ENCODE measurements around the gene CYP19A1.

Gene CYP19A1

GRCh38 chr15:51386029-51386428, 47.6 kb upstream of the CYP19A1 start:
- TF ChIP-seq TAF1 (IDR thresholded peaks at IDR 0.05; ENCODE audit: low read depth): no peak

- TF ChIP-seq EP300 (IDR thresholded peaks at IDR 0.05; ENCODE audit: borderline replicate concordance) (no peak), RAD21 (IDR thresholded peaks at IDR 0.05; ENCODE audit: low read depth) (peak; percentile 30; the same call in 1 of the 2 replicates)
These were observed 44.4 kb upstream of the CYP19A1 start for GRCh38 chr15:51382787-51383186.

- TF ChIP-seq RAD21 (IDR thresholded peaks at IDR 0.05; ENCODE audit: low read depth) (peak; percentile 93), YY1 (IDR thresholded peaks at IDR 0.05; ENCODE audit: low read depth) (0 out of 2 replicates have a peak, but pooled peaks have one; percentile 50), EGR1 (IDR thresholded peaks at IDR 0.05) (no peak)
These were observed 42.8 kb upstream of the CYP19A1 start for GRCh38 chr15:51380999-51381806.

GRCh38 chr15:51379390-51379789, 41.0 kb upstream of the CYP19A1 start:
- TF ChIP-seq TEAD4 (IDR thresholded peaks at IDR 0.05) (no peak), ZBTB7A (IDR thresholded peaks at IDR 0.05; ENCODE audit: low read depth) (no peak), EGR1 (IDR thresholded peaks at IDR 0.05) (no peak), USF1 (IDR thresholded peaks at IDR 0.05) (no peak), YY1 (IDR thresholded peaks at IDR 0.05; ENCODE audit: low read depth) (no peak)

GRCh38 chr15:51378406-51378805, 40.0 kb upstream of the CYP19A1 start:
- TF ChIP-seq EGR1 (IDR thresholded peaks at IDR 0.05): no peak
- no peak for TF ChIP-seq USF1 (IDR thresholded peaks at IDR 0.05)
- TF ChIP-seq REST (IDR thresholded peaks at IDR 0.05; ENCODE audit: low read depth): no peak
- no peak for TF ChIP-seq MAX (IDR thresholded peaks at IDR 0.05)
- TF ChIP-seq CEBPB (IDR thresholded peaks at IDR 0.05): no peak
- no peak for TF ChIP-seq CREB1 (IDR thresholded peaks at IDR 0.05; ENCODE audit: low read depth)

- TF ChIP-seq TCF12 (IDR thresholded peaks at IDR 0.05; ENCODE audit: low read depth) (no peak), CREB1 (IDR thresholded peaks at IDR 0.05; ENCODE audit: low read depth) (no peak), EP300 (IDR thresholded peaks at IDR 0.05; ENCODE audit: borderline replicate concordance) (no peak), REST (IDR thresholded peaks at IDR 0.05; ENCODE audit: low read depth) (no peak), RAD21 (IDR thresholded peaks at IDR 0.05; ENCODE audit: low read depth) (no peak), TEAD4 (IDR thresholded peaks at IDR 0.05) (no peak), CEBPB (IDR thresholded peaks at IDR 0.05) (no peak), MAX (IDR thresholded peaks at IDR 0.05) (no peak), EGR1 (IDR thresholded peaks at IDR 0.05) (no peak), ZBTB7A (IDR thresholded peaks at IDR 0.05; ENCODE audit: low read depth) (no peak), NFIC (IDR thresholded peaks at IDR 0.05) (no peak), YY1 (IDR thresholded peaks at IDR 0.05; ENCODE audit: low read depth) (no peak), TAF1 (IDR thresholded peaks at IDR 0.05; ENCODE audit: low read depth) (no peak), USF1 (IDR thresholded peaks at IDR 0.05) (no peak), FOXM1 (IDR thresholded peaks at IDR 0.05; ENCODE audit: borderline replicate concordance, low read depth) (no peak)
These were observed 38.8 kb upstream of the CYP19A1 start for GRCh38 chr15:51377038-51377786.
